GM13976 (cell line): ENCODE data around the gene BTG1.
"Not testable (repeated sequence)": the region's sequence is repeated elsewhere in the genome, so short reads cannot be mapped to it uniquely, and the experiment has no call there.

ENCODE experiments used
- DNase-seq: peaks from one replicate; pipeline ENCODE4 v3.0.0; 2012; ENCODE audit warnings: low spot score
- CTCF ChIP-seq: IDR thresholded peaks from 2 replicates; pipeline ENCODE4 v1.5.1; 2012; ENCODE audit warnings: borderline replicate concordance, mild to moderate bottlenecking; ENCODE audit not compliant: insufficient read depth; ENCODE audit errors: extremely low read depth, missing control alignments, control extremely low read depth
- in situ Hi-C: fragments of 300-500 bp; cut with MboI; formaldehyde crosslinking; loops from one replicate; pipeline ENCODE4 v1.12.0; 2022; ENCODE audit warnings: low sequenced_read_pairs, mixed read lengths, inconsistent platforms; ENCODE audit not compliant: unreplicated experiment

Gene BTG1

DNA sequence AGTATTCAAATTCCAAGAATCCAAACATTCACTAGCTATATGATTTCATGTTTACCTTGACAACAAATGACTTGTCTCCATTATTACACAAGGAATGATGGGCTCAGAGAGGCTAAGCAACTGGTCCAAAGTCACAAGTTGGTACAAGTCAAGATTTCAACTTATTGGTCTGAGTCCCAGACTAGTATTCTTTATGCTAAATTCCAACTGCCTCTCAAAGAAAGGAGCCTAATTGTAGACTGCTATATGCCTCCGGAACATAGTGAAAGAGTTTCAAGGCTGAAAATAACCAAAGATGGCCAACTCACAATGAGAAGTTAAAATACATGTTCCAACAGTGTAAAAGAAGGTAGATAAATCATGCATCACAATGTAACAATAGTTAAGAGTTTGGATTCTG is 7.5 kb downstream of the BTG1 start:
- in situ Hi-C loops = loop anchor here (10.0 to 25.0 kb wide), 3 partner anchors 323 to 751 kb away; no protein-coding TSS in a partner anchor
- no peak for DNase-seq
- TF ChIP-seq CTCF = no peak

GRCh38 chr12:92136965-92137721 is 8.5 kb downstream of the BTG1 start:
- DNase-seq = no peak
- TF ChIP-seq CTCF = no peak
- in situ Hi-C loops = loop anchor here (10.0 to 25.0 kb wide), 3 partner anchors 322 to 750 kb away; no protein-coding TSS in a partner anchor

DNA sequence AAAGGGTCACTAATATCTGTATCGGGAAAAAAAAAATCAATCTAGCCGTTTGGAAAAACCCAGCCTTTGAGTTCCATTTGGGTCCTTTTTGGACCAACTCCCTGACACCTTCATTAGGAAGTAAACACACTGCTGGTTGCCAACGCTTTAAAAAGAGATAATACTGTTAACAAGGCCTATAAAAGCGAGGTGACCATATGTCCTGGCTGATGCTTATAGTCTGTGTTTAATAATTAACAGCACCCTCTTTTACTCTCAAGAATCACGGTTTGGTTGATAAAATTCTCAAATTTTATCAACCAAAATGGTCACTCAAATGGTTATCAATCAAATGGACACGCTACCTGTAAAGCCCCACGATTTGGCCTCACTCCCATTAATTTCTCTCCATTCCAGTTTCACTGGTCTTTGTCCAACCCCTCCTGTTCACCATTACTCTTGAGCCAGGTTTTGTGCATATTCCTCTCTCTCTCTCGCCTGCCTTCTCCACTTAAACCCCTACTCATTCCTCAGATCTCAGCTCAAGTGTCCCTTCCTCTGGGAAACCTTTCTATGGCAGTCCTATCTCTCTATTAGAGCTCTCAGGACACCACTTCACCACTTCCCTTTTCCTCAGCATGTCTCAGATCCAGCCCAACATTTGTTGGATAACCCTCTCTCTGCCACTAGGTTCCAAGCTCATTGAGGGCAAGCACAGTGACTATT is 9.5 kb downstream of the BTG1 start:
- no peak for TF ChIP-seq CTCF
- no peak for DNase-seq
- in situ Hi-C loops = loop anchor here (10.0 to 25.0 kb wide), 3 partner anchors 321 to 749 kb away; no protein-coding TSS in a partner anchor

DNA sequence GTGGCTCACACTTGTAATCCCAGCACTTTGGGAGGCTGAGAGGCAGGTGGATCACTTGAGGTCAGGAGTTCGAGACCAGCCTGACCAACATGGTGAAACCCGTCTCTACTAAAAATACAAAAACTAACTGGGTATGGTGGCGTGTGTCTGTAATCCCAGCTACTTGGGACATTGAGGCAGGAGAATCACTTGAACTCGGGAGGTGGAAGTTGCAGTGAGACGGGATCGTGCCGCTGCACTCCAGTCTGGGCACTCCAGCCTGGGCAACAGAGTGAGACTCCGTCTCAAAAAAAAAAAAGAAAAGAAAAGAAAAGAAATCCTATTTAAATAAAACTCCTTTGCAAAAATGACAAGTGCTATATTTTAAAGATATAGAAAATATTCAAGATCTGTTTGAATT is 10.1 kb downstream of the BTG1 start:
- not testable (repeated sequence) for DNase-seq
- in situ Hi-C loops = loop anchor here (10.0 to 25.0 kb wide), 3 partner anchors 321 to 748 kb away; no protein-coding TSS in a partner anchor

DNA sequence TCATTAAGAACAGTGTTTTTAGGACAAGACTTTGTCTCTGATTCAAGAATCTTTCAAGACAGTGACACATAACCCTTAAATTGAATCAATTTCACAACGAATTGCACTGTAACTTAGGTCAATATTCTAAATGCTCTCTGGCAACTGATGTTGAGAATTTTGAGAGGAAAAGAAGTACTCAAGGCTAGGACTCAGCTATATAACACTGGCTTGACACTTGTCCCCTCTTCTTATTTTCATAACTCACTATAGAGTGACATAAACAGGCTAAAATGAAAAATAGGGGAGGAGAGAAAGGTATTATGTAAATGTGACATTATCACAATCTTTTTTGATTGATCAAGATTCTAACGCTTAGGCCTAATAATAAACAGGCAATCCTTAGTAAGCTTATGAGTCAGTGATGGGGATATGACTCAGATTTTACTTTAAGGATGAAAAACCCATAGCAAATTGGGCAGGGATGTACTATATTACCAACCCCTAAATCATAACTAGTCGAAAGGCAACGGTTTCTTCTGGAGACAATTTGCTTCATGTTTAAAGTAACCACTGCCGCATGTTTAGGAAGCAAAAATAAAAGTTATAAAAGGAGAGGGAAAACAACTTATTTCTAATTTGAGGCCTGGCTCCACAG is 10.9 kb downstream of the BTG1 start:
- in situ Hi-C loops = loop anchor here (10.0 to 25.0 kb wide), 3 partner anchors 320 to 747 kb away; no protein-coding TSS in a partner anchor
- TF ChIP-seq CTCF = no peak
- no peak for DNase-seq

DNA sequence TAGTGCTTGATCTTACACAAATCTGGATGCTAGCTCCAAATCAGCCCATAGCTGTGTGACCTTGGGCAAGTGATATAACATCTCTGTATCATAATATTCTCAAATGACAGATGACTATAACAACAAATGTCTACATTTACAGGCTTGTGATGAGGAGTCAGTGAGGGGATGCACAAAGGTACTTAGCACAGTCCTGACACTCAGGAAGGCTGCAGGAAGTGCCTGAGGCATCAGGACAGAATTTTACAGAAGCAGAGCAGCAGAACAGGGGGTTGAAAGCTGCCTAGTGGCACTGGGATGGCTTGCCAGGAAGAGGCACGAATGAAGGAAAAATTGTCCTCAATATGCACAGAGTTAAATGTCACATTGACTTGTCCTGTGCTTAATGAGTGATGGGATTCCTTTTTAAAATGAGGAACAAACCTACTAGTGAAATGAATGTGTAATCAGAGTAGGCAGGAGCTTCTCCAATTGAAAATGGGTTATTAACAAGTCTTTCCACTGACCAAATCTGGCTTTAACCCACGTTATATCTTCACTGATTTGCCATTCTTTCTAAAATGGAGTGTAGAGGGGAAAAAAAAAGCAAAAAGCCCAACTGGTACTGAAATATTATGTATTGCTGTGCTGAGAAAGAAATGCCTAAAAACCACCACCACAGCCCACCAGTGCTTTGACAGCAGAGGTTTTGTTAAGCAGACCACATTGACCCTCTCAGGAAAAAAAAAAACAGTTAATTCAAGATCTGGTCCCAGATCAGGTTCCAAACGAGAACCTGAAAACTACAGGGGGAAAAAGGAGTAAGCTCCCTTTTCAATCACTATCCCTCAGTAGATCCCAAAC is 11.6 kb downstream of the BTG1 start:
- DNase-seq = no peak
- no peak for TF ChIP-seq CTCF
- in situ Hi-C loops = loop anchor here (10.0 to 25.0 kb wide), 3 partner anchors 319 to 747 kb away; no protein-coding TSS in a partner anchor
